22Rv1 (cell line): ENCODE measurements around the gene PRRC2B.

Source experiments
- ZFX ChIP-seq: fragments of 450-650 bp; IDR thresholded peaks from 2 replicates; pipeline ENCODE4 v1.6.1; 2017; ENCODE audit warnings: antibody characterized with exemption, borderline replicate concordance
- TF ChIP-seq, protein P1 (sequence below): fragments of 450-650 bp; IDR thresholded peaks from 2 replicates; pipeline ENCODE4 v1.5.1; 2017; ENCODE audit warnings: mild to moderate bottlenecking

DNA sequence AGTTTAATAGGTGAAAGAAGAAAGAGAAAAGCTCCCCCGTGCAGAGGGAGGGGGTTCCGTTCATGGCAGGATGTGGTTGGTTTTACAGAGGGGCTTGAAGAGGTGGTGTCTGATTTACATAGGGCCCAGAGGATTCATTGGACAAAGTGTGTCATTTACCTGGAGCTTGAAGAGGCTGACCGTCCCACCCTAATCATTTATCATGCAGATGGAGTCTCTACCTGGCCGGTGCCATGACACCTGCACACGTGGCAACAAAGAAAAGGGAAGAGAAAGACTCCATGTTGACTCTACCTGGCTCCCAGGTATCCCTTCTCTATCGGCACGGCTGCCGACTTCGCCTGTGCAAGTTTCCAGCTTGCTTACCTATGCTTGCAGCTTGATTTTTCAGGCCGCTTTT, 35.3 kb upstream of the PRRC2B start:
- TF ChIP-seq, protein P1, sequence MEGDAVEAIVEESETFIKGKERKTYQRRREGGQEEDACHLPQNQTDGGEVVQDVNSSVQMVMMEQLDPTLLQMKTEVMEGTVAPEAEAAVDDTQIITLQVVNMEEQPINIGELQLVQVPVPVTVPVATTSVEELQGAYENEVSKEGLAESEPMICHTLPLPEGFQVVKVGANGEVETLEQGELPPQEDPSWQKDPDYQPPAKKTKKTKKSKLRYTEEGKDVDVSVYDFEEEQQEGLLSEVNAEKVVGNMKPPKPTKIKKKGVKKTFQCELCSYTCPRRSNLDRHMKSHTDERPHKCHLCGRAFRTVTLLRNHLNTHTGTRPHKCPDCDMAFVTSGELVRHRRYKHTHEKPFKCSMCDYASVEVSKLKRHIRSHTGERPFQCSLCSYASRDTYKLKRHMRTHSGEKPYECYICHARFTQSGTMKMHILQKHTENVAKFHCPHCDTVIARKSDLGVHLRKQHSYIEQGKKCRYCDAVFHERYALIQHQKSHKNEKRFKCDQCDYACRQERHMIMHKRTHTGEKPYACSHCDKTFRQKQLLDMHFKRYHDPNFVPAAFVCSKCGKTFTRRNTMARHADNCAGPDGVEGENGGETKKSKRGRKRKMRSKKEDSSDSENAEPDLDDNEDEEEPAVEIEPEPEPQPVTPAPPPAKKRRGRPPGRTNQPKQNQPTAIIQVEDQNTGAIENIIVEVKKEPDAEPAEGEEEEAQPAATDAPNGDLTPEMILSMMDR = no peak
- no peak for TF ChIP-seq ZFX
